ENCODE measurements around the gene WDTC1. TPM values are rescaled to one million over a fixed set of nuclear protein-coding genes. Genes with fewer than 3 reads are reported as not detected.

The WDTC1 gene
- total RNA-seq, 1 experiment from 2014 or later, result 20.1 TPM

DNA sequence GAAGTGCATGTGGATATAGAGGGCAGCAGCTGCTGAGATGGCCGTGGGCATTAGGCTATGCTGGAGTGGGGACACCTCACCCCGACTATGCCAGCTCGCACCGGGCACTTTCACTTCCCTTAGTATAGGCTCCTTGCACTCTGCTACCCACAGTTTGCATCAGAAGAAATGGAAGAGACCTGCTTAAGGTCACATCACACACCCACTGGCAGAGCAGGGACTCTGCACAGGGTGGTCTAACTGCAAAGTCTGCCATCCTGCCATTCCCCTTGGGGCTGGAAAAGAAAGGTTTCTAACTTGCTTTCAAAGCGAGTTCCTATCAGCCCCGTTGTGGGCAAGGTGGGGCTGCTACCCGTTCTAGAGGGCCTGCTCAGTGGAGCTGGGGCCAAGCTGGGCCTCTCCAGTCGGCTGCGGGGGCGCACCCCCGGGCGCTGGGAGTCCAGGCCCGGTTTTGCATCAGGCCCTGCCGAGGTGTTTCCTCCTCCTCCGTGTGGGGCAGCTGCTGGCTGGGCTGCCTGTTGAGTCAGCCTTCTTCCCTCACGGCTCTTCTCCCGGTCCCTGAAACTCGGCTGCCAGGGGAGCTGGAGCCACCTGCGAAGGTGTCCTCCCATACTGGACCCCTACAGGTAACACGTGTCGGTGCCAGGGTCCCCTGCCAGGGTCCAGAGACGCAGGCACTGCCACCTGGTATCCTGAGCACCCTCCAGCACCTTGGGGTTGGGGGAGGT lies 107.3 kb downstream of the WDTC1 start, which contains the start of gene SYTL1 (continued):
- TF ChIP-seq, protein P1, sequence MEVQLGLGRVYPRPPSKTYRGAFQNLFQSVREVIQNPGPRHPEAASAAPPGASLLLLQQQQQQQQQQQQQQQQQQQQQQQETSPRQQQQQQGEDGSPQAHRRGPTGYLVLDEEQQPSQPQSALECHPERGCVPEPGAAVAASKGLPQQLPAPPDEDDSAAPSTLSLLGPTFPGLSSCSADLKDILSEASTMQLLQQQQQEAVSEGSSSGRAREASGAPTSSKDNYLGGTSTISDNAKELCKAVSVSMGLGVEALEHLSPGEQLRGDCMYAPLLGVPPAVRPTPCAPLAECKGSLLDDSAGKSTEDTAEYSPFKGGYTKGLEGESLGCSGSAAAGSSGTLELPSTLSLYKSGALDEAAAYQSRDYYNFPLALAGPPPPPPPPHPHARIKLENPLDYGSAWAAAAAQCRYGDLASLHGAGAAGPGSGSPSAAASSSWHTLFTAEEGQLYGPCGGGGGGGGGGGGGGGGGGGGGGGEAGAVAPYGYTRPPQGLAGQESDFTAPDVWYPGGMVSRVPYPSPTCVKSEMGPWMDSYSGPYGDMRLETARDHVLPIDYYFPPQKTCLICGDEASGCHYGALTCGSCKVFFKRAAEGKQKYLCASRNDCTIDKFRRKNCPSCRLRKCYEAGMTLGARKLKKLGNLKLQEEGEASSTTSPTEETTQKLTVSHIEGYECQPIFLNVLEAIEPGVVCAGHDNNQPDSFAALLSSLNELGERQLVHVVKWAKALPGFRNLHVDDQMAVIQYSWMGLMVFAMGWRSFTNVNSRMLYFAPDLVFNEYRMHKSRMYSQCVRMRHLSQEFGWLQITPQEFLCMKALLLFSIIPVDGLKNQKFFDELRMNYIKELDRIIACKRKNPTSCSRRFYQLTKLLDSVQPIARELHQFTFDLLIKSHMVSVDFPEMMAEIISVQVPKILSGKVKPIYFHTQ (CRISPR knock-in tag; IDR thresholded peaks at IDR 0.05), result no peak
- no peak for TF ChIP-seq IRF2 (CRISPR knock-in tag; IDR thresholded peaks at IDR 0.05; ENCODE audit: borderline replicate concordance, low read depth)
- no peak for TF ChIP-seq NR2C2 (CRISPR knock-in tag; IDR thresholded peaks at IDR 0.05)
- no peak for TF ChIP-seq RORB (CRISPR knock-in tag; IDR thresholded peaks at IDR 0.05)
- TF ChIP-seq, protein P2, sequence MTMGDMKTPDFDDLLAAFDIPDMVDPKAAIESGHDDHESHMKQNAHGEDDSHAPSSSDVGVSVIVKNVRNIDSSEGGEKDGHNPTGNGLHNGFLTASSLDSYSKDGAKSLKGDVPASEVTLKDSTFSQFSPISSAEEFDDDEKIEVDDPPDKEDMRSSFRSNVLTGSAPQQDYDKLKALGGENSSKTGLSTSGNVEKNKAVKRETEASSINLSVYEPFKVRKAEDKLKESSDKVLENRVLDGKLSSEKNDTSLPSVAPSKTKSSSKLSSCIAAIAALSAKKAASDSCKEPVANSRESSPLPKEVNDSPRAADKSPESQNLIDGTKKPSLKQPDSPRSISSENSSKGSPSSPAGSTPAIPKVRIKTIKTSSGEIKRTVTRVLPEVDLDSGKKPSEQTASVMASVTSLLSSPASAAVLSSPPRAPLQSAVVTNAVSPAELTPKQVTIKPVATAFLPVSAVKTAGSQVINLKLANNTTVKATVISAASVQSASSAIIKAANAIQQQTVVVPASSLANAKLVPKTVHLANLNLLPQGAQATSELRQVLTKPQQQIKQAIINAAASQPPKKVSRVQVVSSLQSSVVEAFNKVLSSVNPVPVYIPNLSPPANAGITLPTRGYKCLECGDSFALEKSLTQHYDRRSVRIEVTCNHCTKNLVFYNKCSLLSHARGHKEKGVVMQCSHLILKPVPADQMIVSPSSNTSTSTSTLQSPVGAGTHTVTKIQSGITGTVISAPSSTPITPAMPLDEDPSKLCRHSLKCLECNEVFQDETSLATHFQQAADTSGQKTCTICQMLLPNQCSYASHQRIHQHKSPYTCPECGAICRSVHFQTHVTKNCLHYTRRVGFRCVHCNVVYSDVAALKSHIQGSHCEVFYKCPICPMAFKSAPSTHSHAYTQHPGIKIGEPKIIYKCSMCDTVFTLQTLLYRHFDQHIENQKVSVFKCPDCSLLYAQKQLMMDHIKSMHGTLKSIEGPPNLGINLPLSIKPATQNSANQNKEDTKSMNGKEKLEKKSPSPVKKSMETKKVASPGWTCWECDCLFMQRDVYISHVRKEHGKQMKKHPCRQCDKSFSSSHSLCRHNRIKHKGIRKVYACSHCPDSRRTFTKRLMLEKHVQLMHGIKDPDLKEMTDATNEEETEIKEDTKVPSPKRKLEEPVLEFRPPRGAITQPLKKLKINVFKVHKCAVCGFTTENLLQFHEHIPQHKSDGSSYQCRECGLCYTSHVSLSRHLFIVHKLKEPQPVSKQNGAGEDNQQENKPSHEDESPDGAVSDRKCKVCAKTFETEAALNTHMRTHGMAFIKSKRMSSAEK (CRISPR knock-in tag; IDR thresholded peaks at IDR 0.05; ENCODE audit: borderline replicate concordance), result no peak
- TF ChIP-seq TCF7 (CRISPR knock-in tag; IDR thresholded peaks at IDR 0.05; ENCODE audit: low read depth), result no peak

DNA sequence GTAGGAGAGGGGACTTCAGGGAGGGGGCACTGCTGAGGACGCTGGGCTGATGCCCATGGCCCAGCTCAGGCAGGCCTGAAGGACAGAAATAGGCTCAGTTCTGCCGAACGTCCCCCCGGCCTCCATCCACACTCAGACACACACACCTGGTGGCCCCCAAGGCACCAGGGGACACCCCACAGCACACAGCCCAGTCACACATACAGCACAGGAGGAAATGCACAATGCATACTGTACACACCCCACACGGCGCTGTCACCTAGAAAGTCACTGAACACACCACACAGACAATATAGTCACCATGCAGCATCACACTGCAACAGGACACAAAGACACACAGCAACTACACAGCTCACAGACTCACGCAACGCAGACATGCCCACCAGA lies 108.0 kb downstream of the WDTC1 start:
- Mint-ChIP-seq H3K27me3 (ENCODE audit: low read depth) (peaks cover 2% of the 10 kb centered on the region; the same call in 1 of the 2 replicates), H3K4me1 (peaks cover 42% of the 10 kb centered on the region), H3K36me3 (peaks cover 9% of the 10 kb centered on the region; the same call in 1 of the 2 replicates), H3K9me3 (no peaks in the 10 kb centered on the region), H3K4me3 (peak overlapping the region; percentile 67), H3K27ac (peak overlapping the region; percentile 38)
- ATAC-seq (no peak), DNase-seq (ENCODE audit: low spot score) (no peak)
- ChIA-PET CTCF (interaction anchor here (0.7 to 4.5 kb wide), 14 partner anchors 8 to 63 kb away, joined by 3 to 36 read pairs (median 6); partner anchors contain the start of gene MAP3K6), POLR2A (interaction anchor here (1.1 to 2.0 kb wide), 5 partner anchors 7 to 35 kb away, joined by 4 to 7 read pairs (median 5); no protein-coding TSS in a partner anchor)
- TF ChIP-seq FOXK1 (CRISPR knock-in tag; IDR thresholded peaks at IDR 0.05) (0 out of 2 replicates have a peak, but pooled peaks have one; percentile 3), NFYB (CRISPR knock-in tag; conservative IDR thresholded peaks at IDR 0.05; ENCODE audit: low read depth) (no peak), ZNF121 (CRISPR knock-in tag; IDR thresholded peaks at IDR 0.05) (no peak), HMGA2 (CRISPR knock-in tag; IDR thresholded peaks at IDR 0.05) (no peak)
- TF ChIP-seq, protein P3, sequence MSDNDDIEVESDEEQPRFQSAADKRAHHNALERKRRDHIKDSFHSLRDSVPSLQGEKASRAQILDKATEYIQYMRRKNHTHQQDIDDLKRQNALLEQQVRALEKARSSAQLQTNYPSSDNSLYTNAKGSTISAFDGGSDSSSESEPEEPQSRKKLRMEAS (CRISPR knock-in tag; IDR thresholded peaks at IDR 0.05), result no peak

DNA sequence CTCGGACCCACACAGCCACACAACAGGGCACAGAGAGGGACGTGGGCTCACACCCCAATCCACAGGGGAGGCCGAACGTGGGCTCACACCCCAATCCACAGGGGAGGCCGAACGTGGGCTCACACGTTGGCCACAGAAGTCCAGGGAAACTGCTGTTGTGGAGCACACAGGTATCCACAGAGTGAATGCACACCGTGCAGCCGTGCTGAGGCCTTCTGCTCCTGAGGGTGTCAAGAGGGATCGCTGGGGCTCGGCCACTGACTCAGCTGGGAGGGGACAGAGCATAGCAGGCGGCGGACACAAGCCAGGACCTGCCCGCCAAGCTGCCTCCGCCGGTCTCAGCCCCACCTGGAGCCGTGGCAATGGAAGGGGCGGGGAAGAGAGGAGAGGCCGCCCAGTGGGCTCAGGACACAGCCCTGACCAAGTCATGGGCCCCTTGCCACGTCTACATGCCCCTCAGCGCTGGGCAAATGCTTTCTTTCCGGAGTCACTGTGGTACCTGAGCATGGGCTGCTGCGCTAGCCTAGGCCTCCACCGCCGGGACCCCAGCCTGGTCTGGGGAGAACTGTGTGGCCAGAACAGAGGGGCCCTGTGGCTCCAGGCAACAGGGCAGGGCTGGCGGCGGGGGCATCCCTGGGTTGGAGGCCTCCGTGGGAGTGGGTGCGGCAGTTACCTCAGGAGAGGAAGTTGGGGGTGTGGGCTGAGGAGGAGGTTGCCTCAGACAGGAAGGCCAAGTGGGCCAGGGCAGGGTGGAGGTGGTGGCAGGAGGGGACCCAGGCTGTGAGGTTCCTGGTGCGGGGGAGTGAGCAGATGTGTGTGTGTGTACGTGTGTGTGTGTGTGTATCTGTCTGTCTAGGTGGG lies 108.6 kb downstream of the WDTC1 start:
- H3K9me3 Mint-ChIP-seq, result no peaks in the 10 kb centered on the region
- peaks cover 9% of the 10 kb centered on the region; the same call in 1 of the 2 replicates for H3K36me3 Mint-ChIP-seq
- ATAC-seq (peak; percentile 27), DNase-seq (ENCODE audit: low spot score) (peak; percentile 39)
- peaks cover 44% of the 10 kb centered on the region for H3K4me1 Mint-ChIP-seq
- ChIA-PET POLR2A (interaction anchor here (0.9 to 2.0 kb wide), 2 partner anchors 35 to 43 kb away, joined by 3 to 6 read pairs; no protein-coding TSS in a partner anchor), CTCF (interaction anchor here (0.7 to 4.5 kb wide), 13 partner anchors 8 to 54 kb away, joined by 3 to 36 read pairs (median 4); partner anchors contain the start of gene MAP3K6)
- peak overlapping the region; percentile 67 for H3K4me3 Mint-ChIP-seq
- H3K27me3 Mint-ChIP-seq (ENCODE audit: low read depth), result peaks cover 2% of the 10 kb centered on the region; the same call in 1 of the 2 replicates
- H3K27ac Mint-ChIP-seq, result peak overlapping the region; percentile 68
- TF ChIP-seq GRHL2 (CRISPR knock-in tag; IDR thresholded peaks at IDR 0.05; ENCODE audit: insufficient replicate concordance, severe bottlenecking) (no peak), ETV6 (CRISPR knock-in tag; IDR thresholded peaks at IDR 0.05) (0 out of 2 replicates have a peak, but pooled peaks have one; percentile 44), FOXK1 (CRISPR knock-in tag; IDR thresholded peaks at IDR 0.05) (0 out of 2 replicates have a peak, but pooled peaks have one; percentile 6), GABPB1 (CRISPR knock-in tag; IDR thresholded peaks at IDR 0.05) (no peak), FOXP1 (CRISPR knock-in tag; IDR thresholded peaks at IDR 0.05; ENCODE audit: borderline replicate concordance) (peak; percentile 57; the same call in 1 of the 2 replicates)
- TF ChIP-seq, protein P4, sequence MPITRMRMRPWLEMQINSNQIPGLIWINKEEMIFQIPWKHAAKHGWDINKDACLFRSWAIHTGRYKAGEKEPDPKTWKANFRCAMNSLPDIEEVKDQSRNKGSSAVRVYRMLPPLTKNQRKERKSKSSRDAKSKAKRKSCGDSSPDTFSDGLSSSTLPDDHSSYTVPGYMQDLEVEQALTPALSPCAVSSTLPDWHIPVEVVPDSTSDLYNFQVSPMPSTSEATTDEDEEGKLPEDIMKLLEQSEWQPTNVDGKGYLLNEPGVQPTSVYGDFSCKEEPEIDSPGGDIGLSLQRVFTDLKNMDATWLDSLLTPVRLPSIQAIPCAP (CRISPR knock-in tag; IDR thresholded peaks at IDR 0.05), result 0 out of 2 replicates have a peak, but pooled peaks have one; percentile 21
- TF ChIP-seq, protein P5, sequence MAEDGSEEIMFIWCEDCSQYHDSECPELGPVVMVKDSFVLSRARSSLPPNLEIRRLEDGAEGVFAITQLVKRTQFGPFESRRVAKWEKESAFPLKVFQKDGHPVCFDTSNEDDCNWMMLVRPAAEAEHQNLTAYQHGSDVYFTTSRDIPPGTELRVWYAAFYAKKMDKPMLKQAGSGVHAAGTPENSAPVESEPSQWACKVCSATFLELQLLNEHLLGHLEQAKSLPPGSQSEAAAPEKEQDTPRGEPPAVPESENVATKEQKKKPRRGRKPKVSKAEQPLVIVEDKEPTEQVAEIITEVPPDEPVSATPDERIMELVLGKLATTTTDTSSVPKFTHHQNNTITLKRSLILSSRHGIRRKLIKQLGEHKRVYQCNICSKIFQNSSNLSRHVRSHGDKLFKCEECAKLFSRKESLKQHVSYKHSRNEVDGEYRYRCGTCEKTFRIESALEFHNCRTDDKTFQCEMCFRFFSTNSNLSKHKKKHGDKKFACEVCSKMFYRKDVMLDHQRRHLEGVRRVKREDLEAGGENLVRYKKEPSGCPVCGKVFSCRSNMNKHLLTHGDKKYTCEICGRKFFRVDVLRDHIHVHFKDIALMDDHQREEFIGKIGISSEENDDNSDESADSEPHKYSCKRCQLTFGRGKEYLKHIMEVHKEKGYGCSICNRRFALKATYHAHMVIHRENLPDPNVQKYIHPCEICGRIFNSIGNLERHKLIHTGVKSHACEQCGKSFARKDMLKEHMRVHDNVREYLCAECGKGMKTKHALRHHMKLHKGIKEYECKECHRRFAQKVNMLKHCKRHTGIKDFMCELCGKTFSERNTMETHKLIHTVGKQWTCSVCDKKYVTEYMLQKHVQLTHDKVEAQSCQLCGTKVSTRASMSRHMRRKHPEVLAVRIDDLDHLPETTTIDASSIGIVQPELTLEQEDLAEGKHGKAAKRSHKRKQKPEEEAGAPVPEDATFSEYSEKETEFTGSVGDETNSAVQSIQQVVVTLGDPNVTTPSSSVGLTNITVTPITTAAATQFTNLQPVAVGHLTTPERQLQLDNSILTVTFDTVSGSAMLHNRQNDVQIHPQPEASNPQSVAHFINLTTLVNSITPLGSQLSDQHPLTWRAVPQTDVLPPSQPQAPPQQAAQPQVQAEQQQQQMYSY (CRISPR knock-in tag; IDR thresholded peaks at IDR 0.05), result peak; percentile 22; the same call in 1 of the 2 replicates
